ENCODE results near the gene TRPC6.

DNA sequence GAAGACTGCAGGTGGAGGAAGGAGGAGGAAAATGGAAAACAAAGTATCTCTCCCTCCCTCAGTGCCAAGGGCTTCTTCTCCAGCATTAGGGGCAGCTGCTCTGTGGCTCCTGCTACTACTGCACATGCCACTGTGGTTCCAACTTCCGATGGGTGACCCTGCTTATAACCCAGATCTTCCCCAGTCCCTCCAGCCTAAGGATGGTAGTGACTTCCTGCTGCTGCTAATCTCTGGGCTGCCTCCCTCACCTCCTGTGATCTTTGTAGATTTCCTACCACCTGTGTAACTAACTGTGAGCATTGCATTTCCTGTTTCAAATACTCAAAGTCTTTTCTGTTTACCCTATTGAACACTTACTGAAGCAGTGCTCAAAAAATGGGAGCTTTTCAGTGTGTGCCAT is 28.7 kb upstream of the TRPC6 start:
- TF ChIP-seq, protein P1, sequence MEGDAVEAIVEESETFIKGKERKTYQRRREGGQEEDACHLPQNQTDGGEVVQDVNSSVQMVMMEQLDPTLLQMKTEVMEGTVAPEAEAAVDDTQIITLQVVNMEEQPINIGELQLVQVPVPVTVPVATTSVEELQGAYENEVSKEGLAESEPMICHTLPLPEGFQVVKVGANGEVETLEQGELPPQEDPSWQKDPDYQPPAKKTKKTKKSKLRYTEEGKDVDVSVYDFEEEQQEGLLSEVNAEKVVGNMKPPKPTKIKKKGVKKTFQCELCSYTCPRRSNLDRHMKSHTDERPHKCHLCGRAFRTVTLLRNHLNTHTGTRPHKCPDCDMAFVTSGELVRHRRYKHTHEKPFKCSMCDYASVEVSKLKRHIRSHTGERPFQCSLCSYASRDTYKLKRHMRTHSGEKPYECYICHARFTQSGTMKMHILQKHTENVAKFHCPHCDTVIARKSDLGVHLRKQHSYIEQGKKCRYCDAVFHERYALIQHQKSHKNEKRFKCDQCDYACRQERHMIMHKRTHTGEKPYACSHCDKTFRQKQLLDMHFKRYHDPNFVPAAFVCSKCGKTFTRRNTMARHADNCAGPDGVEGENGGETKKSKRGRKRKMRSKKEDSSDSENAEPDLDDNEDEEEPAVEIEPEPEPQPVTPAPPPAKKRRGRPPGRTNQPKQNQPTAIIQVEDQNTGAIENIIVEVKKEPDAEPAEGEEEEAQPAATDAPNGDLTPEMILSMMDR (conservative IDR thresholded peaks at IDR 0.05), result no peak
- TF ChIP-seq EZH2 (IDR thresholded peaks at IDR 0.05; ENCODE audit: low read depth), result no peak

Data from PC-9 (cell line).